ENCODE data around the gene PARP9. TPM values are rescaled to one million over a fixed set of nuclear protein-coding genes. Genes with fewer than 3 reads are reported as not detected.

Gene PARP9
- total RNA-seq, 1 experiment from 2014 or later: 14.8 TPM

DNA sequence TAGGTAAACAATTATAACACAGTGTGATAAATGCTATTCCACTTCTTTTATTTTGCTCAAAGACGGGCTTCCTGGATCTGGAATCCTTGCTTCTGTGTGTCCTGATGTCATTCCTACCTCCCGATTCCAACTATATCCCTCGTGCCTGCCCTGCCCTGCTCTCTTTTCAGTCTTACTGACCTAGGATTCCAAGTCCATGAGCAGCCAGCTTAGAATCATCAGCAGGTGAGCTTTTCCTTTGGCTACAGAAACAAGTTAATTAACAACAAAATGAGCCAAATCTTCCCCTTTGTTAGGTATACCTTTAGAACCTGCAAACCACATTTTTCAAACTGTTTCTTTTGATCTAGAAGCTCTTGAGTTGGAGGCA lies 27.5 kb downstream of the PARP9 start:
- DNase-seq (no peak), ATAC-seq (no peak)
- H2AFZ ChIP-seq (ENCODE audit: low read length): no peak overlapping the region
- H3K27me3 ChIP-seq (ENCODE audit: low read length): no peaks in the 10 kb centered on the region
- 0 out of 2 replicates have a peak, but pooled peaks cover 3% of the 10 kb centered on the region for H3K36me3 ChIP-seq (ENCODE audit: low read depth, low read length)
- POLR2A ChIA-PET (ENCODE audit: unreplicated experiment): interaction anchor here (0.5 kb wide), 1 partner anchor 103 kb away, joined by 3 read pairs; no protein-coding TSS in a partner anchor
- no peaks in the 10 kb centered on the region for H4K20me1 ChIP-seq (ENCODE audit: low read length)
- no TSS peak for BruUV-seq (replicated peaks)
- TF ChIP-seq EZH2phosphoT487 (IDR thresholded peaks at IDR 0.05; ENCODE audit: borderline replicate concordance, low read length): no peak
- H3K4me1 ChIP-seq (ENCODE audit: insufficient read depth, low read length): peaks cover 29% of the 10 kb centered on the region
- no peaks in the 10 kb centered on the region for H3K9me2 ChIP-seq (replicated peaks; ENCODE audit: low read length)
- H3K9ac ChIP-seq (ENCODE audit: low read length): no peak overlapping the region
- intact Hi-C loops (cut with micrococcal nuclease): no loop called here
- no peaks in the 10 kb centered on the region for H3K9me3 ChIP-seq (ENCODE audit: low read length)
- H3K4me2 ChIP-seq (ENCODE audit: low read length): no peak overlapping the region
- H3K79me2 ChIP-seq (ENCODE audit: low read length): no peaks in the 10 kb centered on the region
- CTCF ChIA-PET: no interaction called here
- H3K4me3 ChIP-seq (ENCODE audit: low read length): no peak overlapping the region
- no peak overlapping the region for H3K27ac ChIP-seq (ENCODE audit: low read length)
- peaks cover 5% of the 10 kb centered on the region for H3F3A ChIP-seq (ENCODE audit: low read length, unreplicated experiment)

DNA sequence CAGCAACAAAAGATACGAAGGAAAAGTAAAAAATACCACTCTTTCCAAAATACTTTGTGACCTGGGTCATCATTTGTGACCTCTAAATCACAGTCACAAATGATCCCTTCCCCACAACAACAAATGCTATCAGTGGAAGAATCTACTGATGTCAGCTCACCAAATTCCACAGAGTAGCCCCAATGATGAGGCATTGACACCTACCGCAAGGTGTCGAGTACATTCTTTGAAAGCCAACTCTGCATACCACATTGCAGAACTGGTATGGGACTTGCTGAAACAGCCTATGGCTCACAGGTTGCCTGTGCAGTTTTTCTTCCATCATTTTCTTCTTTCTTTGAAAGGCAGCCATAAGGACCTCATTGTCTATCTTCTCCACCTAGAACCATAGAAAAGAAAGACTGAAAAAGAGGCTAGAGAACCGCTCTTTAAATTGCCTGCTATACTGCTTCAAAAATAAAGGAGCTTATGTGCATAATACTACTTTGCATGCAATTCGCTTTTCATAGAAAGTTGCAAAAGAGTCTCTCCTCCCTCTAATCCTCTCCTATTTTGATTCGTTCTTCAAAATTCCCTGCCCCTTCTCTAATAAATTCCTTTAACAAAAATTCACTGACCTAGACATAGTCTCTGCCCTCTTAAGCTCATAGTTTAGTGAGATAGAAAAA lies 28.0 kb downstream of the PARP9 start:
- no peak for DNase-seq
- POLR2A ChIA-PET (ENCODE audit: unreplicated experiment): interaction anchor here (0.5 kb wide), 1 partner anchor 102 kb away, joined by 3 read pairs; no protein-coding TSS in a partner anchor
- peaks cover 29% of the 10 kb centered on the region for H3K4me1 ChIP-seq (ENCODE audit: insufficient read depth, low read length)
- no peaks in the 10 kb centered on the region for H3K79me2 ChIP-seq (ENCODE audit: low read length)
- no peaks in the 10 kb centered on the region for H3K9me2 ChIP-seq (replicated peaks; ENCODE audit: low read length)
- peaks cover 5% of the 10 kb centered on the region for H3F3A ChIP-seq (ENCODE audit: low read length, unreplicated experiment)
- H3K9ac ChIP-seq (ENCODE audit: low read length): no peak overlapping the region
- no peak overlapping the region for H3K4me3 ChIP-seq (ENCODE audit: low read length)
- no peak for ATAC-seq
- no peak overlapping the region for H3K4me2 ChIP-seq (ENCODE audit: low read length)
- TF ChIP-seq EZH2 (IDR thresholded peaks at IDR 0.05; ENCODE audit: low read length, unreplicated experiment) (no peak), EZH2phosphoT487 (IDR thresholded peaks at IDR 0.05; ENCODE audit: borderline replicate concordance, low read length) (no peak)
- TF ChIP-seq, protein P1, sequence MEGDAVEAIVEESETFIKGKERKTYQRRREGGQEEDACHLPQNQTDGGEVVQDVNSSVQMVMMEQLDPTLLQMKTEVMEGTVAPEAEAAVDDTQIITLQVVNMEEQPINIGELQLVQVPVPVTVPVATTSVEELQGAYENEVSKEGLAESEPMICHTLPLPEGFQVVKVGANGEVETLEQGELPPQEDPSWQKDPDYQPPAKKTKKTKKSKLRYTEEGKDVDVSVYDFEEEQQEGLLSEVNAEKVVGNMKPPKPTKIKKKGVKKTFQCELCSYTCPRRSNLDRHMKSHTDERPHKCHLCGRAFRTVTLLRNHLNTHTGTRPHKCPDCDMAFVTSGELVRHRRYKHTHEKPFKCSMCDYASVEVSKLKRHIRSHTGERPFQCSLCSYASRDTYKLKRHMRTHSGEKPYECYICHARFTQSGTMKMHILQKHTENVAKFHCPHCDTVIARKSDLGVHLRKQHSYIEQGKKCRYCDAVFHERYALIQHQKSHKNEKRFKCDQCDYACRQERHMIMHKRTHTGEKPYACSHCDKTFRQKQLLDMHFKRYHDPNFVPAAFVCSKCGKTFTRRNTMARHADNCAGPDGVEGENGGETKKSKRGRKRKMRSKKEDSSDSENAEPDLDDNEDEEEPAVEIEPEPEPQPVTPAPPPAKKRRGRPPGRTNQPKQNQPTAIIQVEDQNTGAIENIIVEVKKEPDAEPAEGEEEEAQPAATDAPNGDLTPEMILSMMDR (conservative IDR thresholded peaks at IDR 0.05; ENCODE audit: low read depth, low read length): no peak
- CTCF ChIA-PET: no interaction called here
- H3K9me3 ChIP-seq (ENCODE audit: low read length): no peaks in the 10 kb centered on the region
- BruUV-seq (replicated peaks): no TSS peak
- H2AFZ ChIP-seq (ENCODE audit: low read length): no peak overlapping the region
- H3K36me3 ChIP-seq (ENCODE audit: low read depth, low read length): 0 out of 2 replicates have a peak, but pooled peaks cover 3% of the 10 kb centered on the region
- intact Hi-C loops (cut with micrococcal nuclease): loop anchor here (2.0 kb wide), 1 partner anchor 19 kb away; no protein-coding TSS in a partner anchor
- no peaks in the 10 kb centered on the region for H3K27me3 ChIP-seq (ENCODE audit: low read length)
- H3K27ac ChIP-seq (ENCODE audit: low read length): no peak overlapping the region
- no peaks in the 10 kb centered on the region for H4K20me1 ChIP-seq (ENCODE audit: low read length)

DNA sequence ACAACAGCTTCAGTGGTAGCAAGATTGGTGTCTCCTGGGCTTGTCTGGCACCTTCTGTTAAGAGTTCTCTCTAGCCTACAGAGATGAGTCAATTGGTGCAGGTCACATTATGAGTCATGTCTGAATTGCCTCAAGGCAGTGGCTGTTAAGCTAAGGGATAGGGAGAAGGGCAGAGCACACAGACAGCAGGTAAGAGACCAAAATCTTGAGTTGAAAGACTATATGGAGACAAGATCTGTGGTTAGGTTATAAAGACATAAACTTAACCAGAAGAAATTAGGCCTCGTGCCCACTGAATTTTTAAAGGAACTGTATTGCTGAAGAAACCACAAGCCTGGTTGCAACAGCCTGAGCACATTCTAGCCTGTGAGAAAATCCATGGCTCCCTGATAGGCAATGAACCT lies 30.2 kb downstream of the PARP9 start:
- Histone ChIP-seq H3K27me3 (ENCODE audit: low read length) (no peaks in the 10 kb centered on the region), H3K9ac (ENCODE audit: low read length) (no peak overlapping the region), H3K79me2 (ENCODE audit: low read length) (no peaks in the 10 kb centered on the region), H3K36me3 (ENCODE audit: low read depth, low read length) (no peaks in the 10 kb centered on the region), H3K4me3 (ENCODE audit: low read length) (no peak overlapping the region), H3K4me2 (ENCODE audit: low read length) (peak overlapping the region; percentile 51), H3K4me1 (ENCODE audit: insufficient read depth, low read length) (peaks cover 29% of the 10 kb centered on the region), H3K9me3 (ENCODE audit: low read length) (no peaks in the 10 kb centered on the region), H3K27ac (ENCODE audit: low read length) (peak overlapping the region; percentile 72), H4K20me1 (ENCODE audit: low read length) (no peaks in the 10 kb centered on the region), H3K9me2 (replicated peaks; ENCODE audit: low read length) (no peaks in the 10 kb centered on the region), H2AFZ (ENCODE audit: low read length) (no peak overlapping the region), H3F3A (ENCODE audit: low read length, unreplicated experiment) (peaks cover 5% of the 10 kb centered on the region)
- ATAC-seq: peak; percentile 100
- POLR2A ChIA-PET (ENCODE audit: unreplicated experiment): interaction anchor here (1.1 kb wide), 1 partner anchor 19 kb away, joined by 3 read pairs; the partner anchor contains the start of gene KPNA1
- CTCF ChIA-PET: interaction anchor here (0.6 kb wide), 1 partner anchor 73 kb away, joined by 3 read pairs; no protein-coding TSS in a partner anchor
- intact Hi-C loops (cut with micrococcal nuclease): loop anchor here (1.0 to 2.0 kb wide), 2 partner anchors 21 to 75 kb away; no protein-coding TSS in a partner anchor
- TF ChIP-seq EZH2phosphoT487 (IDR thresholded peaks at IDR 0.05; ENCODE audit: borderline replicate concordance, low read length) (no peak), EZH2 (IDR thresholded peaks at IDR 0.05; ENCODE audit: low read length, unreplicated experiment) (no peak)
- TF ChIP-seq, protein P1 (conservative IDR thresholded peaks at IDR 0.05; ENCODE audit: low read depth, low read length): no peak
- peak; percentile 100 for DNase-seq
- no TSS peak for BruUV-seq (replicated peaks)

All from PC-3 (cell line).